ENCODE data around the gene TSC22D2.

- TF ChIP-seq CTCF (IDR thresholded peaks at IDR 0.05; ENCODE audit: low read depth, low read length, poor library complexity, severe bottlenecking) (no peak), EZH2phosphoT487 (IDR thresholded peaks at IDR 0.05; ENCODE audit: borderline replicate concordance, low read length) (no peak)
Measured at GRCh38 chr3:150411976-150412375, 3.9 kb downstream of the TSC22D2 start.

Measured in DOHH2 (cell line).